ENCODE measurements around the gene CLEC2L. TPM values are rescaled to one million over a fixed set of nuclear protein-coding genes. Genes with fewer than 3 reads are reported as not detected.

CLEC2L gene
- total and polyA plus RNA-seq, 2 of the 4 experiments (the other 2 are of a cell fraction): not detected

- no peak for DNase-seq
- intact Hi-C loops (cut with micrococcal nuclease) (no loop called here), dilution Hi-C loops (cut with HindIII; ENCODE audit: low sequenced_read_pairs, unreplicated experiment) (no loop called here), in situ Hi-C loops (cut with MboI; ENCODE audit: low sequenced_read_pairs) (no loop called here)
- ChIA-PET POLR2A (ENCODE audit: unreplicated experiment) (no interaction called here), CTCF (no interaction called here)
- Histone ChIP-seq H2AFZ (replicated peaks; ENCODE audit: low read length, poor library complexity) (no peak overlapping the region), H3K56ac (ENCODE audit: extremely low read depth, insufficient read depth, low read length) (no peak overlapping the region), H2BK20ac (ENCODE audit: low read depth, low read length) (no peak overlapping the region), H3K36me3 (ENCODE audit: control insufficient read depth, insufficient read depth, low read length) (no peaks in the 10 kb centered on the region), H3K4me1 (ENCODE audit: control insufficient read depth, insufficient read depth, low read length) (peaks cover 3% of the 10 kb centered on the region; the same call in 1 of the 2 replicates), H3K18ac (ENCODE audit: low read depth, low read length) (no peak overlapping the region), H3K9ac (ENCODE audit: low read depth, low read length) (no peak overlapping the region), H3K79me1 (ENCODE audit: low read depth in 1 of 2, low read length in 2 of 2) (no peaks in the 10 kb centered on the region), H3K4ac (ENCODE audit: low read depth, low read length) (no peak overlapping the region), H4K5ac (ENCODE audit: low read depth, low read length) (no peak overlapping the region), H2AK9ac (replicated peaks; ENCODE audit: low read depth, low read length, poor library complexity) (no peak overlapping the region), H4K8ac (ENCODE audit: low read depth in 2 of 2, low read length in 2 of 2) (no peak overlapping the region), H3K23ac (ENCODE audit: low read depth, low read length) (peak overlapping the region; percentile 38; the same call in 1 of the 2 replicates), H3K4me2 (ENCODE audit: low read depth, low read length) (no peak overlapping the region), H4K91ac (ENCODE audit: insufficient read depth, low read depth, low read length) (no peak overlapping the region), H3K27ac (ENCODE audit: insufficient read depth, low read length) (no peak overlapping the region), H2AK5ac (ENCODE audit: low read depth, low read length) (no peak overlapping the region), H2BK120ac (ENCODE audit: low read depth, low read length) (no peak overlapping the region), H2BK5ac (ENCODE audit: low read depth, low read length, poor library complexity, severe bottlenecking) (no peak overlapping the region), H3K27me3 (ENCODE audit: control insufficient read depth, insufficient read depth, low read length) (peaks cover 64% of the 10 kb centered on the region), H3K4me3 (ENCODE audit: insufficient read depth, low read depth, low read length) (no peak overlapping the region), H4K20me1 (ENCODE audit: insufficient read depth, low read length) (peaks cover 5% of the 10 kb centered on the region; the same call in 1 of the 2 replicates), H3K9me3 (ENCODE audit: control insufficient read depth, insufficient read depth, low read length) (no peaks in the 10 kb centered on the region; the same call in 1 of the 2 replicates), H3K14ac (replicated peaks; ENCODE audit: low read depth, low read length) (no peak overlapping the region), H3K9me1 (ENCODE audit: insufficient read depth, low read length) (no peaks in the 10 kb centered on the region), H2BK15ac (ENCODE audit: low read depth, low read length) (no peak overlapping the region)
- 40% methylated on average over 1 of the region's 8 CpGs; no CpG with 5 or more reads in 1 of the 2 experiments for WGBS, 2 experiments (ENCODE audit: extremely low coverage in 2 of 2, insufficient read length in 1 of 2)
- TF ChIP-seq RCOR1 (IDR thresholded peaks at IDR 0.05; ENCODE audit: insufficient replicate concordance, low read length) (no peak), USF2 (IDR thresholded peaks at IDR 0.05; ENCODE audit: low read depth, low read length) (no peak), POLR2A (IDR thresholded peaks at IDR 0.05; ENCODE audit: low read depth, low read length) (no peak), FOS (IDR thresholded peaks at IDR 0.05; ENCODE audit: low read depth, low read length) (no peak), CTCF (conservative IDR thresholded peaks at IDR 0.05; ENCODE audit: low read depth, low read length) (no peak)
- no peak for ATAC-seq (ENCODE audit: low read depth)
- no TSS peak for BruUV-seq (replicated peaks)
Measured at GRCh38 chr7:139482122-139482521, 41.4 kb upstream of the CLEC2L start.

Measured in IMR-90 (cell line).